T-helper 2 cell treated with Interferon-gamma antibody and Interleukin-4, amounts not matched to agents 100 ng/mL and 5 ng/mL, for 36 hours (primary cell): ENCODE data around the gene DLX2. TPM values are rescaled to one million over a fixed set of nuclear protein-coding genes. Genes with fewer than 3 reads are reported as not detected.

Experiments used
- intact Hi-C: fragments of 100-400 bp; cut with micrococcal nuclease; formaldehyde crosslinking; loops from one replicate; pipeline ENCODE4 v1.15.1; 2023
- total RNA-seq: library from RNA; stranded (reverse); gene quantifications from 2 replicates; pipeline ENCODE4 v1.2.3, GENCODE V29; 2022

DLX2 gene
- total RNA-seq, 1 donor from 2014 or later = not detected

DNA sequence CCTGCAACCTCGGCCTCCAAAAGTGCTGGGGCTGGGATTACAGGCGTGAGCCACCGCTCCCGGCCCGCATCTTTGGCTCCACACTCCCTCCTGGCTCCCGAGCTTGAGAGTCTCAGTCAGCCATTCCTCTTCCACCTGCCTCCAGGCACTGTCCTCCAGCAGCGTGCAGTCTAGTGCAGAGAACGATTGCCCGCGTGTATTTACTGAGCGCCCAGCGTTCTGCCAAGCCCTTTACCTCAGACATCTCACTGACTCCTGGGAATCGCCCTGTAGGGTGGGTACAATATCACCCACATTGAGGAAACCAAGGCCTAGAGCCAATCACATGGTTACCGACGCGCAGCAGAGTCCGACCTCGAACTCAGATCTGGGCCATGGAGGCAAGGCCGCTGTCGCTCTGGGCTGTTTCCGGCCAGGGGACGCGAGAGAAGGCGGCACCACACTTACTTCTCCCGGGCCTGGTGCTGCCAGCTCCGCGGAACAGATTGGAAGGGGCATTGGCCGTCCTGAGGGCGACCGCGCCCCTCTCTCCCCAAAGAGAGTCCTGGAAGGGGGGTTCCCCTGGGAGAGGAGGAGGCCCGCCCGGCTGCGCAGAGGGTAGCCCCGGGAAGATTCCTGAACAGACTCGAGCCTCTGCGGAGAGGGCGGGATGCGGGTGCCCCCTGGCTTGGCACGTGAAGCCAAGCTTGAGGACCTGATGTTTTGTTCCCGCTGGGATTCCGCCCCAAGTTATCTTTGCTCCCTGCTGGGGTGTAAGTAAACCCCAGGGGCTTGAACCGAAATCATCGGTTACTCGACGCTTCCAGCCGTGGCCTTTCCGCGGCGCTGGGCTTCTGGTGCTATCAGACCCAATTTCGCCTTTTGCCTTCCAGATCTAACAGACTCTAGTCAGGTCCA is 5.2 kb upstream of the DLX2 start:
- intact Hi-C loops = no loop called here

DNA sequence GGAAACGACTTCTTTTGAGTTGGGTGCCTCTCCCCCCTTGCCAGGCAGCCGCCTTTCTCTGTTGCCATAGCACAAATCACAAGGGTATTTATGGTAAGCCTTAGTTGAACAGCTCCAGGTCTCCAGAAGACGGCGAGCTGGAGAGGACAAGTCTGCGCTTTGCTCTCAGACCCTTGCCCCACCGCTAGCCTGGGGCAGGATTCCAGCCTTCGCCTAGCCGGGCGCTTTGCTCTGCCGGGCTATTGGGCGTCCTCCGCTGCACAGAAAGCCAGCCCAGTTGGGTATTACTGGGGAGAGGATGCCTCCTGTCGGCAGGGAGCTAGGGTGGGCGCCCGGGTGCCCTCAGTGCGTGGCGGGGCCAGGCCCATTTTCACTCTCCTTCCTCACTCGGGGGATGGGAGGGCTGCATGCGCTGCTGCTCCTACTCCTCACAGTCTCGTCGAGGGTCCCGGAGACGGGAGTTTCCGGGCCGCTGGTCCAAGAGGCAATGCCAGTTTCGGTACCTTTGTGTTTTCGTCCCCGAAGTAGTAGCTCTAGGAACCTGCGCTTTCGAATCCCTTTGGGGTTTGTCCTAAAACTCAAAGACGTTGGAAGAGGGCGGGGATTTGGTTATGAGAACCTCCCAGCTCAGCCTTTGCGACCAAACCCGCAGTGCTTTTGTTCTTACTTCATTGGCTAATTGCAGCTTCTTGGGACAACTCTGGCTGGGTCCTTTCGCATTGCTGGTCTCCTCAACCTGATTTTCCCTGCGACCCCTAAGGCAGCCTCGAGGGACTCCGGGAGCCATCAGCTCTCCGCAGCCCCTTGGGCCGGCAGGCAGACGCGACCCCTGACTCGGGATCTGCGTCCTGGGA is 3.6 kb upstream of the DLX2 start:
- intact Hi-C loops = loop anchor here (1.0 kb wide), 2 partner anchors 295 to 403 kb away; no protein-coding TSS in a partner anchor

DNA sequence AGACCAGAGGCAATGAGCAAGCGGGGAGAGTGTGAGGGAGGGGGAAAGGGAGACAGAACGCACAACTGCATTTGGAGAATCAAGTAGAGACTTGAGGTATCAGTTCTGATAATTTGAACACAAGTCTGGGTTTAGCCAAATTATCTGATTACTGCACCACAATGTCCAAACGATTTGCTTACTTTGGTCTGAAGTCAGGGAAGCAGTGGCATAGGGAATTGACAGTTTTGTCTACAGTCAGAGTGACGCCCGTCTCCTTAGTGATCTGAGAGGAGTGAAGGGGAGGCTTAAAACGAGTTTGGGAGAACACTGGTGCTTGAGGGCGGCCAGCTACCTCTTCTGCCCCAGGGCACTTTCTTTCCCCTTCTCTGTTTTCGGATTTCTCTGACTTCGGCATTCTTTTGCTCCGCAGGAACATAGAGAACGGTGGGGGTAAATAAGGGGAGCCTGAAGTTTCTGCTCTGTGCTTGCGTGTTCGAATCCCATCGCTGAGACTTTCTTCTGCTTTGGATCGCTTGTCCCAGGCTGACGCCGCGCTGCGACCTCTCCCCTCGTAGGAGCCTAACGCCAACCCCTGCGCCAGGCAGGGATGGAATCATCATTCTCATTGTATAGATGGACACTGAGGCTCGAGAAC is 2.9 kb upstream of the DLX2 start:
- intact Hi-C loops = loop anchor here (1.0 to 2.0 kb wide), 4 partner anchors 165 to 507 kb away; no protein-coding TSS in a partner anchor

DNA sequence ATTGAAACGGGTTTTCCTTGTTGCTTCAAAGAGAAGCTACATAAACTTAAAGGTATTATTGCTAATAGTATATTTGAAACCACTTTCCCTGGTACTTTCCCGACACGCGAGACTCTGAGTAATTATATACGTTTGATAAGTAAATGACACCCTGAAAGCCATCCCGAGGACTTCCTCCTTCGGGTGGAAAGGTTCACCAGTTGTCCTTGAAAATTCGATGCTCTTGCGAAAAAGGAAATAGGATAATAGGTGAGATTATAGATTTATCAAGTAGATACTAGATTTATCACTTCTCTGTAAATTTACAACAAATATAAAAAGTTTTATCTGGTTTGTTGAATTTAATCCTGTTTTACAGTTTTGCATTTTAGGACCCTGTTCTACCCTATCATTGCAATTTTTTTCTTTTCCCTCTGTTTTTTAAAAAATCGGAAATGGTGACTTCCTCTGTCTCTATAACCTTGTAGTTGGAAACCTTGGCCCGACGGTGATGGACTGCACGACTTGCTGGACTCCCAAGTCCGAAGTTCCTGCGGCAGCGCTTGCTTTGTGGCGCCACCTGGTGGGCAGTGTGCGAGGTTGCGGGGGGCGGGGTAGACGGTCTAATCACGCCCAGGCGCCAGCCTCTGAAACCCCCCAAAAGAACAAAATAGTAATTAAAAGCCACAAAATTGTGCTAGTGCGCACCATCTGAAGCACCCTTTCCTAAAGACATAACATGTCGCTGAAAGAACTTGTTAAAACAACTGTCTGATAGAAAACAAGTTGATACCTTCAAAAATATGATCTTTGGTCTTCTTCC is 972 bp upstream of the DLX2 start:
- intact Hi-C loops = loop anchor here (1.0 to 5.0 kb wide), 6 partner anchors 163 to 1741 kb away; partner anchors contain the start of gene HAT1

DNA sequence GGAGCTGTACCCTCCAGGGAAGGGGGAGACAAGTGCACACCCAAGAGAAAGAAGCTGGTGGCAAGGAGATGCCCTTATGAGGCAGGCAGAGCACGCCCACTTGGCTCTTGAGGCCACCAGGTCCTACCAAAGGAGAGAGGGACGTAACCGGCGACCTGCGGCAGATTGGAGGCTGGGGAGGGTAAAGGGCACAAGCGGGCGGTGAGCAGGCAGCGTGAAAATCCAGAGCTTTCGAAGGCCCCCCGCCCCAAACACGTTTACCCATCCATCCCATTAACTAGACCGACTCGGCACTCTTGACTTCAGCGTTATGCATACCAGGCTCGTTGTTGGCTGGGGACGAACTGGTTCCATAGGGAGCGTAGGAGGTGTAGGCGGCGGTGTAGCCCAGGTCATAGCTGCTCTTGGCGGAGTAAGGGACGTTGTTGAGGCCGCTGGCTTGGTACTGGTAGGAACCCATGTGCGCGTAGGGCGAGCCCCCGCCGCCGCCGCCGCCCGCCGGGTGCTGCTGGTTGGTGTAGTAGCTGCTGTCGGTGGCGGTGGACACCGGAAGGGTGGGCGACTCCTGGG is 794 bp downstream of the DLX2 start:
- intact Hi-C loops = loop anchor here (1.0 to 5.0 kb wide), 5 partner anchors 9 to 1740 kb away; partner anchors contain the start of gene HAT1

DNA sequence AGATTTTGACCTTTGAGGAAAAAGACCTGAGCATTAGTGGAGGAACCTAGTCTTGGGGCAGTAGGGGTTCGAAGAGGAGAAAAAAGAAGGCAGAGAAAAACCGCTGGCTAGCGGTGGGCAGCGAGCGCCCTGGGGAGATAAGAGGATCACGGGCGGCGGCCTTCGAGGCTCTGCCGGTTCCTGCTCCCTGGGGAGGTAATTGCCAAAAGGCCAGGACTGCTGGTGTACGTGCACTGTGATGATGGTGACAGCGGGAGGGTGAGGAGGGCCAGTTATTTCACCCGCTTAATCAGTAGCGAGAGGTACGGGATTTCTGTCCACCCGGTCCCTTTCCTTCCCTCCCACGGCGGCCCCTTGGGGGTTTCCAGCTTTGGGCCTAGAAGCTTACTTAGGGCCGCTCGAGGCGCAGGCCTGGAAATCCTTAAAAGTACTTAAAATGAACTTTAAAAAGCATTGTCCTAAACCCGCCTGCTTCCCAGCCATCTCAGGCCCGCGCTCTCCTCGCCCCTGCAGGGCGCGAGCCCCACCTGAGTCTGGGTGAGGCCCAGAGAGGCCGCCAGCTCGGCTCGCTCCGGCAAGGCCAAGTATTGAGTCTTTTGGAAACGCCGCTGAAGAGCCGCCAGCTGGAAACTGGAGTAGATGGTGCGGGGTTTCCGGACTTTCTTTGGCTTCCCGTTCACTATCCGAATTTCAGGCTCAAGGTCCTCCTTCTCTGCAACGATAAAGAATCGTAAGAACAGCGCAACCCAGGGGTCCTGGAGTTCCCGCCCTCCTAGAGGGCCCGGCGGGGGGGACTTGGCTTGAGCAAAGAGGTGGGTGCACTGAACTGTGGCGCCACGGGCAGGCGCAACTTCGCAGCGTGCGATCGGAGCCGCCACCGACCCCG is 1.5 kb downstream of the DLX2 start:
- intact Hi-C loops = loop anchor here (5.0 kb wide), 1 partner anchor 1739 kb away; no protein-coding TSS in a partner anchor

DNA sequence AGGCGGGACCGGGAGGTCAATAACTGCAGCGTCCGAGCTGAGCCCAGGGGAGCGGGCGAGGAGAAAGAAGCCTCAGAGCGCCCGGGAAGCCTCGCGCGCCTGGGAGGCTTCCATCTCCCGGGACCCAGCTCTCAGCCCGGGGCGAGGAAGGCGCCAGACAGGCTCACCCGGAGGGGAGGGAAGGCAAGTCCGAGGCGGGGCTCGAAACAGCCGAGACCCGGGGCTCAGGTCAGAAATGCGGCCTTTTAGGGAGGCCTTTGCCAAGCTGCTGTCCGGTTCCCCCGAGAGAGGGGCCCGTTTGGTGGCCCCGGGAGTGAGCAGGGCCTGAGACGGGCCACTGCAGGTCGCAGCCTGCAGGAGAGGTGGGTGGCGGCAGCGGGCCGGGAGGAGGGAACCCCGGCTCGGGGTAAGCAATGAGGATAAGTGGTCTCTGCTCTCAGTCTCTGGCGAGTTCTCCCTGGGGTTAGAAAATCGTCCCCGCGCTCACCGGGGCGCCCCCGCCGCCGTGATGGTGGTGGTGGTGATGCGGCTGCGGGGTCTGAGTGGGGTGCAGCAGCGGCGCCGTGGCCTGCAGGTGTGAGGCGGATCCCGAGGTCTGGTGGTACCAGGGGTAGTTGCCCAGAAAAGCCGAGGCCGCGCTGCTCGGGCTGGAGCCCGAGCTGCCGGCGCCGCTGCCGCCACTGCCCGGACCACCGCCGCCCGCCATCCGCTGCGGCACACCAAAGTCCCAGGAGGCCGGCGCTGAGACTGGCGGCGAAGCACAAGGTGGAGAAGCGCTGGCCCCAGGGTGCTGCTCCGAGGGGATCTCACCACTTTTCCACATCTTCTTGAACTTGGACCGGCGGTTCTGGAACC is 2.4 kb downstream of the DLX2 start:
- intact Hi-C loops = loop anchor here (5.0 kb wide), 1 partner anchor 1738 kb away; no protein-coding TSS in a partner anchor

DNA sequence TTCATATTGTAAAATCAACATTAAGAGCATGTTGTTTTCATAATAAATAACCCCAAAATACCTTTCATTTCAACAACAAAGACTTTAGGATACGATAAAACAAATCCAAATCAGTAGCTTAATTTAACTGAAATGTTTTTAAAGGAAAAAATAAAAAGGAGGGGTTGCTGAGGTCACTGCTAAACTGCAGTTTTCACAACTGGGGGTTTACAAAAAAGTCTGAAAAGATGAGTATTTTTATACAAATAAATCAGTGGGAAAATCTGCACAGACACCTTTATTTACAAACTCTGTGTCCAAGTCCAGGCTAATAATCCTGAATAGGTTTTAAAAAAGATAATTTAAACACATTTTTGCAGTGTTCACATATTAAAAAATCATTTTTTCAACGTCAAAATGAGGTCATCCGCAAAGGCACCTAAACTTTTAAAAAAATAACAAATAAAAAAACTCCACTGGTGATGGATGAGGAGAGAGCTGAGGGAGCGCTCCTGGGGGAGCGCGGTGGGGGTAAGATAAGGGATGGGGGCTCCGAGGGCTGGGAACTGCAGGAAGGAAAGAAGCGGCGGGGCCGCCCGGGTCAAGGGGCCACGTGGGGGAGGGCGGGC is 3.1 kb downstream of the DLX2 start:
- intact Hi-C loops = loop anchor here (5.0 to 10.0 kb wide), 2 partner anchors 455 to 1737 kb away; partner anchors contain the start of gene PDK1

DNA sequence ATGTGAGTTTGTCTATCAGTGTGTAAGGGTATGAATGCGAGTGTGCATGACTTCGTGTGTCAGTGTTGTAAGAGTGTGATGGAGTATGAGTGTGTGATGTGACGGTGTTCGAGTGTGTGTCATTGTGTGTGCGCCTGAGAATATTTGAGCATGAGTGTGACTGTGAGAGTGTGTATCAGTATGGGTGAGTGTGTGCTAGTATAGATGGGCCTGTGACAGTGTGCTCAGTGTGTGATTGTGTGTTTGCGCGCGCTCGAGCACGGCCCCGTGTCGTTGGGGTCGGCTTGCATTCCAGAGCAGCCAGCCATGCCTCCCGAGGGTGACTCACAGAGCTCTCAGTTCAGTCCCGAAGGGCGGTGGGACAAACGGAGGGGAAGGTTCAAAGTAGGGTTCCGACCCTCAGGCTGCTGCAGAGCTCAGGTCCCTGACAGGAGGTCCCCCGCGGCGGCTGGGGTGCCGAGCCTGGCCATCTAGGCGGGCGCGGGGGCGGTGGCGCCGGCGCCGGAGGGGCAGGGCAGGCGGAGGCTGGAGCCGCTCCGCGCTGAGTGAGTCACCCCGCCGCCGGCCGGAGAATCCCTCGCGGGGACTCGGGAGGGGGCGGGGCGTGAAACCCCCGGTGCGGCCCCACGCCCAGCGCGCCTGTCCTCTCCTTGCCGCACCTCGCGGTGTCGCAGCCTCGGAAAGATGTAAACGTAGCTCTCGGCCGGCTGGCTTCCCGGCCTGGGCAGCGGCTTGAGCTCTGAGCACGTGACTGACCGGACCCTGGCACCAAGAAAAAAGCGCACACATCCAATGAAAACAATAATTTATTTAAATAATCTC is 3.8 kb downstream of the DLX2 start:
- intact Hi-C loops = loop anchor here (1.0 to 10.0 kb wide), 2 partner anchors 14 to 456 kb away; partner anchors contain the start of genes DLX1 and PDK1

DNA sequence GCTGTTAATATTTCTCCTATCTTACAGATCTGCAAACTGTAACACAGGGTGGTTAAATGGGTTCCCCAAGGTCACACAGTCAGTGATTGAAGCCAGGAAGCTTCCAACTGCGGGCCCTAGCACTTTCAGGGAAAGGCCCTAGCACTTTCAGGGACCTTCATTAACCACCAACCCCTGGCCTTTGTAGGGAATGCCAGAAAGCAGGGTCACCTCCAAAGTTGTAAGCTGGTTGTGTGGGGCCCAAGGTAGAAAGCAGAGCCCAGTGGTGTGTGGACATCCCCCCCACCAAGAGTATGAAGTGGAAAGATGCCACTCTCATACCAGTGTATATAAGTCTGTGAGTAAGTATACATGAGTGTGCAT is 4.4 kb downstream of the DLX2 start:
- intact Hi-C loops = loop anchor here (1.0 to 10.0 kb wide), 2 partner anchors 13 to 457 kb away; partner anchors contain the start of genes DLX1 and PDK1

DNA sequence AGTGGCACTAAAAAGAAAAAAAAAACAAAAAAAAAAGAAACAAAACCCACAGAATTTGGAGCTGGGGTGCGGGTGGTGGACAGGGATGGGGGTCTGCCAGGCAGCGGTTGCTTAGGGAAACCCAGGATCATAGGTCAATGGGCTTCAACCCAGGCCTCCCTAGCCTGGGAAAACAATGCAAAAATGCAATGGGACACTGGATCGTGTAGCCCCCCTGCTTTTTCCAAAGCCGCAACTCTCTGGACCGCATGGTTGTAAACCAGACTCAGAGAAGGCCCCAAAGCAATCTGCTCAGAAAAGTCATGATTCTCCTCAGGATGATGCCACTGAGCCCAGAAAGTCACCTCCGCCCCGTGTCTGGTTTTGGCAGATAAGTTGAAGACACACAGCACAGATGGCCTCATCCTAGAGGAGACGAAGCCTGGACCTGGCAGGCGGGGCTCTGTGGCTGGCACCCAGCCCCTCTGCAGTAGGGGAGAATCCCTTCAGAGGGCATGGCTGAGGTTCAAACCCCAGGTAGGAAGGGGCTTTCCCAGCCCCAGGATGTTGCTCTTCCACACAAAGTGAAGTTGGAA is 5.1 kb downstream of the DLX2 start:
- intact Hi-C loops = loop anchor here (1.0 to 10.0 kb wide), 2 partner anchors 12 to 457 kb away; partner anchors contain the start of genes DLX1 and PDK1

DNA sequence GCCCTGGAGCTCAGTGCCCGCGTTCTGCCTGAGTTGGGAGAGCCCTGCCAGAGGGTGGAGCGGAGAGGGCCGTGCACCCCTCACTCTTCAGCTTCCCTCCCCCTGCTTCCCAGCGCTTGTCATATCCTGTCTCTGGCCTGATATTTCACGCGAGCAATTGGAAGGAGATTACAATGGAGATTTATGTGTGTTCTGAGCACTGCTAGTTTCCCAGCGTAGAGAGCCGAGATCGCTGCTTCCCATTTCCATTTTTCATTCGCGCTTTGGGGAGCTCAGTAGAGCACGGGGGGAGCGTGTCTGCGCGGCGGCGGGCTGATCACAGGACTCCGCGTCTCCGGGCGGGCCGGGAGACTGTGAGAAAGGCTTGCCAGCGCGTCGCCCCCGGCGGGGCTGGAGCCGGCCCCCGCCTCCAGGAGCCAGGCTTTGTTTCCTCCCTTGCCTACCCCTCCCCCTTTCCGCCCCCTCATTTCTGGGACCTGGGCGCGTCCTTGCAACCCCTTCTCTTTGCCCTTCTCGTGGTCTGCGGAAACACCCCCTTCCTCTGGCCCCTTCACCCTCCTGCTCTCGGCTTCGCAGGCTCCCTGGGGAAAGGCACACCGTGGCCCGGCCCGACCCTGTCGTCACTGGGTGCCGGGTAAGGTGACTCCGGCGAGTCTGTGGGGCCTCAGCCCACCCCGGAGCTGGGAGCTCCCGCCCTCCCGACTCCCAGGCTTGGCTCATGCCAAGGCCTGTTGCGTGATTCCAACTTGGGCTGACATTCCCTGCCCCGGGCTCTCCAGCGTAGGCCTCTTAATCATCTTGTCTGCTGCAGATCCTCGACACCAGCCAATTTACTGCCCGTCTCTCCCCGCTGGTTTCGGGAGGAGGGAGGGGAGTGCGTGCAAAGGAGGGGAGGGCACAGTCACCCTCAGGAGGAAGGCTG is 5.8 kb downstream of the DLX2 start:
- intact Hi-C loops = loop anchor here (10.0 kb wide), 1 partner anchor 458 kb away; the partner anchor contains the start of gene PDK1

DNA sequence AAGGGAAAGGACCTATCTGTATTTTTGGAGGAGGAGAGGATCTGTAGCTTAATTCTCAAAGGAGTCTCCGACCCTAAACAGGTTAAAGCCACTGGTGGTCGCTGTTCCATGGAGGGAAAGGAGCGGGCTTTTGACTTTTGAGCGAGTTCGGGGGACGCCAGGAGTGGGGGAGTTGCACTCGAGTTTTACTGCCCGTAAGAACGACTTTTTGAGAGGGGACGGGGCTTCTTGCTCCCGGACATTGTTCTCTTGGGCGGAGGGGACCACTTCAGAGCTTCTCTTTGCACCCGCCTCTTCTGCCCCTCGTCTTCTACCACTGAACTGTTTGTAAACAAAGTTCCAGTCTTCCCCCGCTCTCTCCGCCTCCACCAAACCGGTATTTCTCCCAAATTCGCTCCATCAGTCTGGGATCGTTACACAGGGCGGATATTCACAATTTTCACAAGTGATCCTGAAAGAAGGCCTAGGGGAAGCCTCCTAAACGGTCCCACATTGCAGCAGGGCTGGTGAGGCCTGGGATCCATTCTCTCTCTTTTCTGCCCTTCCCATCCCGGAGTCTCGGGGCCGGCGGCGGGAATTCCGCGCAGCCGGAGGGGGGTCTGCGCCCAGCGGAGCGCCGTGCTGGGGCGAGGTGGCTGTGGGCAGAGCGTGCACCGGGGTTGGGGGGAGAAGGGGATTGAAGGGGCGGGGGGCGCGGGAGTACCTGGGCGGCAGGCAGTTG is 6.6 kb downstream of the DLX2 start:
- intact Hi-C loops = loop anchor here (10.0 kb wide), 1 partner anchor 459 kb away; the partner anchor contains the start of gene PDK1
